ENCODE results near the gene ARID3A.

ARID3A gene

GRCh38 chr19:892243-892893, 33.5 kb upstream of the ARID3A start:
- no peak for DNase-seq (ENCODE audit: low spot score)

- DNase-seq (ENCODE audit: low spot score): peak; percentile 98
Measured at GRCh38 chr19:892894-893689, 32.7 kb upstream of the ARID3A start, which contains the start of the genes MED16 and RNU6-9. Gene MED16, minus strand, starts transcription at chr19:893187. Its CDS starts 2,056 bp downstream, at chr19:891131. Gene RNU6-9, plus strand, starts transcription at chr19:893484.

DNA sequence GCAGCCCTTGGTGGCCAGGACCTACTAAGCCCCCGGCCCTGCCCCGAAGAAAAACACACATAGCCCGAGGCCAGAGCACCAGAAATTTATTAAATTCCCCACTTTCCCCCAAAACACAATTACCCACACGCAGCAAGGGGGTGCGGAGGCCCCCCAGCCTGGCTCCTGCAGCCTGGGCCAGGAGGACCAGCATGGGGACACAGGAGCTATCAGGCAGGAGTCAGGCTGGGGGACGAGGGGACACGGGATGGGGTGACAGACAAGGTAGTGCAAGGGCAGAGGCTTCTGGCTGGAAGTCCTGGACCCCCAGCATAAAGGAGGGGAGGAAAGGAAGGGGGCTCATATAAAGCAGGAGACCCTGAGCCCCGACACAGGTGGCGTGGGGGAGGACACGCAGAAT, 29.4 kb upstream of the ARID3A start:
- no peak for DNase-seq (ENCODE audit: low spot score)

GRCh38 chr19:896999-897398, 28.8 kb upstream of the ARID3A start:
- no peak for DNase-seq (ENCODE audit: low spot score)

- no peak for DNase-seq (ENCODE audit: low spot score)
Measured at GRCh38 chr19:897442-898039, 28.3 kb upstream of the ARID3A start.

GRCh38 chr19:898663-899062, 27.2 kb upstream of the ARID3A start:
- peak; percentile 60 for DNase-seq (ENCODE audit: low spot score)

DNA sequence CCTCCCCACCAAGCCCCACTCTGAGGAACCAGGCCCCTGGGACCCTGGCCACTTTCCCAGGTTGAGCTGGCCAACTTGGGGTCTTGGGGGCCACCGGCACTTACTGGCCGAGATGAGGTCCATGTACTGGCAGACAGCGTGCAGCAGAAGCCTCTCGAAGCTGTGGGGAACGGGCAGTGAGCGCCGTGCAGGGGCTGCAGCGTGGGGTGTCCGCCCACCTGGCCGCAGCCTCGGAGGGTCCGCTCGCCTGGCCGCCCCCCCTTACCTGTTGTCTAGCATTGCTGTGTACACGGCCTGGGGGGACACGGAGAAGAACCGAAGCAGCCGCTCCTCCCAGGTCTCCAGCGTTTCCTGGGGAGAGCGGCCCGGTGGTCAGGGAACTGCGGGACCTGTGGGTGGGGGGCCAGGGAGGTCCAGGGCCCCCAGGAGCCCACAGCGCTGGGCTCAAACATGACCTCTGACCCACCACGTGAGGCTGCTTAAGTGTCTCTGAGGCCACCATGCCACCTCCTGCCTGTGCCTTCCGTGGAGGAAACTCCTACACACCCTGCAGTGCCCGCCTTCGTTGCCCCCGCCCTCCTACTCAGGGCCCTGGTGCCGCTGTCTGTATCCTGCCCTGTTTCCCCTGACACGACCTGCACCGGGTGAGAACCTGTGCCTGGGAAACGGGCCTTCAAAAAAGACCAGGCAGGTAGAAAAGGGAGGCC, 26.3 kb upstream of the ARID3A start:
- no peak for DNase-seq (ENCODE audit: low spot score)

GRCh38 chr19:900043-900301, 25.9 kb upstream of the ARID3A start:
- no peak for DNase-seq (ENCODE audit: low spot score)

GRCh38 chr19:900302-901111, 25.3 kb upstream of the ARID3A start:
- DNase-seq (ENCODE audit: low spot score): peak; percentile 96

DNA sequence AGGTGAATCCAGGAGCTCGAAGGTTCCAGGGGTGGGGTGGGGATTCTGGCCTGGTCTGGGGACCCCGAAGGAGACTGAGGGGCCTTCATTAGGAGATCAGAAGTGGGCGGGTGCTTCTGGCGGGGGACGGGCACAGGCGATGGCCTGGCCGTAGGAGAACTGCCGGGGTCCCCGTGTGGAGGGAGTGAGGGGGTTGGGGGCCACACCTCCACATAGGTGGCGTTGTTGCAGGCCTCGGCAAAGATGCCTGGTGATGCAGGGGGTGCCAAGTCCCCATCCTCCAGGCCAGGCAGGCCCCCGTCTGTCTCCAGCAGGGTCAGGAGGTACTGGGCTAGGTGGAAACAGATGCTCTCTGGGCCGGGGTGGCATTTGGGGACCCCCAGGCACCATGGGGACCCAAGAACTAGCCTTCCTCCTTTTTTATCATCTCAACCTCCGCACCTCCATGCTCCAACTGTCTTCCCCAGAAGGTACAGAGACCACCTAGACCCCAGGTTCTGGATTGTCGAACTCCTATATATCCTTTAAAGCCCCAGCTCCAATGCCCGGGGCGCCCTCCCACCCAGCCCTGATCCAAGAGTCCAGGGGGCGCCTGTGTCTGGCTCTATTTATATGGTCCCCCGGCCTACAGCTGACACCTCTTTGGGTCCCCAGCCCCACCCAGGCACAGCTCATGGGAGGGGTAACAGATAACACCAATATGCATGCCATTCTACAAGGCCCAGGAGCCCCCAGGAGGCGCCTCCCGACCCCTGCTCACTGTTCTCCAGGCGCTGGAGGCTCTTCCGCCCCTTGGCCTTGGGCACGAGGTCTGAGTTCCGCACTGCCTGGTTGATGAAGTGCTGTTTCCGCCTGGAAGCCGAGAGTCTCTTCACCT, 24.4 kb upstream of the ARID3A start:
- DNase-seq (ENCODE audit: low spot score): peak; percentile 15

DNA sequence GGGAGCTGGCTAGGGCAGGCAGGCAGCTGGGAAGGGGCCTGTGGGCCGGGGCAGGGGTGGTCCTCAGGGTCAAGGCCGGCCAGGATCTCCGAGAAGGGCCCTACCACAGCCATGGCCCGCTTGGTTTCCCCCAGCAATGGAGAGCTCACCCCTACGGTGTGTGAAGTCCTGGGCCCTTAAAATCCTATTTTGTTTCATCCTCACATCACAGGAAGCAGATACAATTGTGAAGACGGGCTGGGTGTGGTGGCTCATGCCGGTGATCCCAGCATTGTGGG, 23.8 kb upstream of the ARID3A start:
- no peak for DNase-seq (ENCODE audit: low spot score)

DNA sequence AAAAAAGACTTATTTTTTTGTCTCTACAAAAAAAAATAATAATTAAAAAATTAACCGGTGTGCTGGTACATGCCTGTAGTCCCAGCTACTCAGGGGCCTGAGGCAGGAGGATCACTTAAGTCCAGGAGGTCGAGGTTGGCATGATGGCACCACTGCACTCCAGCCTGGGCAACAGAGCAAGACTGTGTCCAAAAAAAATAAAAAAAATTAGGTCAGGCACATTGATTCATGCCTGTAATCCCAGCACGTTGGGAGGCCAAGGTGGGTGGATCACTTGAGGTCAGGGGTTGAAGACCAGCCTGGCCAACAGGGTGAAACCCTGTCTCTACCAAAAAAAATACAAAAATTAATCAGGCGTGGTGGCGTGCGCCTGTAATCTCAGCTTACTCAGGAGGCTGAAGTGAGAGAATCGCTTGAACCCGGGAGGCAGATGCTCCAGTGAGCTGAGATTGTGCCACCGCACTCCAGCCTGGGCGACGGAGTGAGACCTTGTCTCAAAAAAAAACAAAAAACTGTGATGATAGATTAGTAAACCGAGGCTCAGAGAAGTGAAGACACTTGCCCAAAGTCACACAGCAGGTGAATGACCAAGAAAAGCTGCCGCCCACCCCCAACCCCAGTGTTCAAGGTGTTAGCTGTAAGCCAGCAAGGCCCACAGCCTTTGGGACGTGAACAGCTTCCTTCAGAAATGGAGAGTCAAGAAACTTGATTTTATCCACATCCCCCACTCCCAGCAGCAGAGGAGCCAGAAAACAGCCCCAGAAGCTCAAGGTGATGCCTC, 23.2 kb upstream of the ARID3A start:
- no peak for DNase-seq (ENCODE audit: low spot score)

DNA sequence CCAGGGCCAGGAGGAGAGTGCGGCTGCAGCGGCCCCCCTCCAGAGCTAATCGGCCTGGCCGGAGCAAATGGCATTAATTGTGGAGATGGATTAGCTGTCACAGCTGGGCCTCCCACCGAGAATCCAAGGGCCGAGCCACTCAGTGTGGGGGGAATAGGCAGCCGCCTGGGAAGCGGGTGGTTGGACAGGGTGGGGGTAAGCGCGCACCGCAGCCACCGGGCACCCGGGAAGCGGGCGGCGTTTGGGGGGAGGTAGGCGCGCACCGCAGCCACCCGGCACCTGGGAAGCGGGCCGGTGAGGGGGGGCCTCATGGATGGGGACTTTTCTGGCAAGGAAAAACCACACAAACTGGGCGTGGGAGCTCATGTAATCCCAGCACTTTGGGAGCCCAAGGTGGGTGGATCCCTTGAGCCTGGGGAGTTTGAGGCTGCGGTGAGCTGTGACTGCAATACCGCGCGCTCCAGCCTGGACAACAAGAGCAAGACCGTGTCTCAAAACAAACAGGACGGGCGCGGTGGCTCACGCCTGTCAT, 22.5 kb upstream of the ARID3A start:
- peak; percentile 41 for DNase-seq (ENCODE audit: low spot score)

DNA sequence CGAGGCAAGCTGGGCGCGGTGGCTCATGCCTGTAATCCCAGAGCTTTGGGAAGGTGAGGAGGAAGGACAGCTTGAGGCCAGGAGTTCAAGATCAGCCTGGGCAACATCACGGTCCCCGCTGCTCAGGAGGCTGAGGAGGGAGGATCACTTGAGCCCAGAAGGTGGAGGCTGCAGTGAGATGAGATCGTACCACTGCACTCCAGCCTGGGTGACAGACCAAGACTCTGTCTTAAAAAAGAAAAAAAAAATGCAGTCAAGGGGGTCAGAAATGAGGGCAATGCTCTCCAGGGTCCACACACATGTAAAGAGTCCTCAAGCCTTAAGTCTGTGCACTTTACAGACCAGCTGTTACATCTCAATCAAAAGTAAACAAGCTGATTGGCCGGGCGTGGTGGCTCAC, 21.3 kb upstream of the ARID3A start:
- no peak for DNase-seq (ENCODE audit: low spot score)

DNA sequence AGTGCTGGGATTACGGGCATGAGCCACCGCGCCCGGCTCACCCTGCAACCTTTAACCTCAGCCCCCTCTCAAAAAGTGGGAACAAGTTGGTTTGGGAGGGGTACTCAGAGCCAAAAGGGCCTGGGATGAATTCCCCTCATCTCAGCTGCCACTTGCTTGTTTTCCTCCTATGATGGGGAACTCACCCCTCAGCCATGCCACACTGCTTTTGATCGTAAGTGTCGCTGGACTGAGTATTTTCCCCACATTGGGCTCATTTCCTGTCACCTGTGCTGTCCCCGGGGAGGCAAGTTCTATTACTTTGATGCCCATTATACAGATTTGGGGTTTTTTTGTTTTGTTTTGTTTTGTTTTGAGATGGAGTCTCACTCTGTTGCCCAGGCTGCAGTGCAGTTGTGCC, 19.4 kb upstream of the ARID3A start:
- no peak for DNase-seq (ENCODE audit: low spot score)

DNA sequence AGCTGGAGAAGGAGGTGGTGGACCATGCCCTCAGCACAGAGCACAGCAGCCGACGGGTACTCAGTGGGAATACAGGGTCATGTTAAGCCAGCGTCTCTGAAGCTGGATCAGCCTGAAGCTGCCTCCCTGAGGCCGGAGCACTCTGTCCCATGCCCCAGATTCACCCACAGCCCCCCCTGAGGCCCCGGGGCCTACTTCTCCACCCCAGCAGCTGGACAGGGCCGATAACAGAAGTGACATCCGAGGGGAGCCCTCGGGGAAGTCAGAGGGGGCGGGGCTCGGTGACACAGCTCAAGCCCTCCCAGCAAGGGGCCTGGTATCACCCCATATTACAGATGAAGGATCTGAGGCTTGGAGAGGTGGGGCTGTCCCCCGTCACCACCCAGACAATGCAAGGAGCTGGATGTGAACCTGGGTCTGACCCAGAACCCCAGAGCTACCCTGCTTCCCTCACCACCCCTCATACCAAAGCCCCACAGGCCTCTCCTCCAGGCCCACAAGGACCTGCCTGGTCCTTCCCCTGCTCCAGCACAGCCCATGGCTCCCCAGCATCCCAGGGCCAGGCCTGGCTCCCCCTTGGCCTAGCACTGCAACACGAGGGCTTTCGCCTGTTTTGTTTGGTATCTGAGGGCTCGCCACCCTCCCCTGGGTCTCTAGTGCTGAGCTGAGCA, 18.5 kb upstream of the ARID3A start:
- DNase-seq (ENCODE audit: low spot score): peak; percentile 2

- peak; percentile 40 for DNase-seq (ENCODE audit: low spot score)
Measured at GRCh38 chr19:911197-912033, 14.4 kb upstream of the ARID3A start.
